ENCODE measurements around the gene REV1.
"Not testable (repeated sequence)": the region's sequence is repeated elsewhere in the genome, so short reads cannot be mapped to it uniquely, and the experiment has no call there.

REV1 gene

GRCh38 chr2:99485824-99486223, 4.0 kb downstream of the REV1 start:
- DNase-seq = no peak

DNA sequence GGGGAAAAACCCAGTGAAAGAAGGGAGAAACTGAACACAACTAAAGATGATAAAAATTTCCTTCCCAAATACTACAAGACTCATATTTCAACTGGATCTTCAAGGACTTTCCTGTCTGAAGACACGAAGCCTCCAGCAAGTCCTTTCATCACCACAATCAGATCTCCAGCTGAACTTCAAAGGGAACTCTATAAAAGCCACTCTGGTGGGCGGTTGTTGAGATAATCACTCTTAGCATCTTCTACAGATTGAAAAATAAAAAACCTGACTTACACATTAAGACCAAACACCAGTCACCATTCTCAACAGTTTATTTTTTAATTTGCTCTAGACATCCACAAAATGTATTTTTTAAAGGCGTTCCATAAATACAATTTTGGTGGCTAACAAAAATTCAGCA, 4.4 kb downstream of the REV1 start:
- no peak for DNase-seq

- no peak for DNase-seq
Observed at GRCh38 chr2:99484205-99484604, 5.6 kb downstream of the REV1 start.

DNA sequence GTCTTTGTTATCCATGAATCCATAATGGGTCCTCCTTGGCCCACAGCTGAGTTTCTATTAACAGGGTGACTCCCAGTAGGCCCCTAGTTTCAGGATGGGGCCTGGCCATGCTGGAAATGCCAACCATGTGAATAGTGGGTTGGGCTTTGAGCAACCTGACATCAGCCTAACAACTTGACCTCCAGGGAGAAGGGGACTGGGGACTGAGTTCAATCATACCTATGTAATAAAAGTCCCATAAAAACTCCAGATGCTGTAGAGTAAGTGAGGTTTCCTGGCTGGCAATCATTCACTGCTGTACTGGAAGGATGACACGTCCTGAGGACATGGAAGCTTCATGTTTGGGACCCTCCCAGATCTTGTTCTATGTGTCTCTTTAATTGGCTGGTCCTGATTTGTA, 7.9 kb downstream of the REV1 start:
- DNase-seq = no peak

DNA sequence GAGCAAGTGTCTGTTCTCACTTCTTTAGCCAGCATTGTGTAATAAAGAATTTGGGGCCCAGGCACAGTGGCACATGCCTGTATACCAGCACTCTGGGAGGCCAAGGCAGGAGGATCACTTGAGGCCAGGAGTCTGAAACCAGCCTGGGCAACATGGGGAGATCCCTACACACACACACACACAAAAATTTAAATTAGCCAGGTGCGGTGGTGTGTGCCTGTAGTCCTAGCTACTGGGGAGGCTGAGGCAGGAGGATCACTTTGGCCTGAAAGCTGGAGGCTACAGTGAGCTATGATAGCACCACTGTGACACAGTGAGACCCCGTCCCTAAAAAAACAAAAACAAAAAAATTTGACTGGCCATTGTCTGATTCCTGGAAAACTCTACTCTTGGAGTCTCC, 8.3 kb downstream of the REV1 start:
- DNase-seq = no peak

GRCh38 chr2:99480390-99480789, 9.4 kb downstream of the REV1 start:
- DNase-seq = no peak

DNA sequence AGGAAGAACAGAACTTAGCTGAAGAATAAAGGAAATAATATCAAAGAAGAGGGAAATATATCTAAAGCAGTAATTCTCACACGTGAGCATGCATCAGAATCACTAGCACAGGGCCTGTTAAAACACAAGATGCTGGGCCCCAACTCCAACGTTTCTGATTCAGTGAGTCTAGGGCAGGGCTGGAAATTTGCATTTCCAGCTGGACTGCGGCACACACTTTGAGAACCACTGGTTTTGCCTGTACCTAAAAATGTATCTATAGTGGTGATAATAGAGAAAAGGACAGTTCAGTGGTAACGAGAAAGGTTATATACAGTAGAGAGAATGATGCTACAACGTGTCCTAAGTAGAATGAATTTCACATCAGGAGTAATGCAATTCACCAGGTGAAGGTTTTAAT, 11.2 kb downstream of the REV1 start:
- DNase-seq = no peak

GRCh38 chr2:99477054-99477453, 12.8 kb downstream of the REV1 start:
- no peak for DNase-seq

GRCh38 chr2:99476629-99477028, 13.2 kb downstream of the REV1 start:
- DNase-seq = no peak

DNA sequence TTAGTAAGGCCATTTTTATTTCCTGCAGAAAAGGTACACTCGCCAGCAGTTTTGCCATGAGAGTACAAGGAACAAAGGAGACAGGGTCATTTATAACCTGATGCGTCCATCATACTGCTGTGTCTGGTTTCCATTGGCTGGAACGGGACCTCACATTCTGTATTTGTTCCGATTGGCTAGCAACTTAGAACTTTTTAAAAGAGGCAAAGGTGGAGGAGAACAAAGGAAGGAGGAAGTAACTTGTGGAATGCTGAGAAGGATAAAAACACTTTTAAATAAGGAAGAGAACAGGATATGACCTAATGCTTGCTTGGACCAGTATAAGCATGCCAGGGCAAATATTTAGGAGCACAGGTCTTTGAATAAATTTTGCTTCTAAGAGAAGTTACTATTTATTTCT, 14.7 kb downstream of the REV1 start:
- DNase-seq = not testable (repeated sequence)

GRCh38 chr2:99473518-99474083, 16.2 kb downstream of the REV1 start:
- no peak for DNase-seq

DNA sequence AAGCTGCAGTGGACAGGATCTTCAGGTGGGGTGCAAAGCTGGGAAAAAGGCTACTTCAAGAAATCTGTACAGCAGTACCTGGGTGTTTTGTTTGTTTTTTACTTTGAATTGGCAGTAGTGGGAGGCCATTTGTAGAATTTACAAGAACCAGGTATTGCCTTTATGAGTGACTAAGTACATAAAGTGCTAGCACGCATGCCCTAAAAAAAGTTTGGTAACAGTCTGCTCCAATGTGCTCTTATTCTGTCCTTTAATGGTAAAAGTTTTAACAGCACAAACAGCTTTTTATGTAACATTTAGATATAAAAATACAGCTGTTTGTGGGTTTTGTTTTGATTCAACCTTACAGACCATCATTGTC, 17.2 kb downstream of the REV1 start:
- DNase-seq = no peak

GRCh38 chr2:99471654-99472599, 17.9 kb downstream of the REV1 start:
- DNase-seq = no peak

DNA sequence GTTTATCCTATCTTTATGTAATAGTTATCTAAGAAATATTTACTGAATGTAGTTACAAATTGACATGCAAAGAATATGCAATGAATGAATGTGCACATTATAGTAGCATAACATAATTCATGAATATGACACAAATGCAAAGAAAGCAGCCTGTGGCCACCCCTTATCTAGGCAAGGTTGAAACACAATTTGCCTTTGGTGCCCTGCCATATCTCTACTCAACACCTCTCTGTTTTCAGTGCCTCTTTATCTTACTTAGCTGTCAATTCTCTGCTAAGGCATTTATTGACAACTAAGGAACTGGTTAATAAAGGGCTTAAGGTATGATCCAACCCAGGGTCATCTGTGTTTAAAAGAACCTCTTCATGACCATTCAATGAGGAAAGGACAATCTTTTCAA, 18.9 kb downstream of the REV1 start:
- DNase-seq = no peak

GRCh38 chr2:99470459-99470858, 19.4 kb downstream of the REV1 start:
- not testable (repeated sequence) for DNase-seq

- DNase-seq = no peak
Observed at GRCh38 chr2:99469394-99469793, 20.4 kb downstream of the REV1 start.

- DNase-seq = no peak
Observed at GRCh38 chr2:99468155-99468554, 21.7 kb downstream of the REV1 start.

DNA sequence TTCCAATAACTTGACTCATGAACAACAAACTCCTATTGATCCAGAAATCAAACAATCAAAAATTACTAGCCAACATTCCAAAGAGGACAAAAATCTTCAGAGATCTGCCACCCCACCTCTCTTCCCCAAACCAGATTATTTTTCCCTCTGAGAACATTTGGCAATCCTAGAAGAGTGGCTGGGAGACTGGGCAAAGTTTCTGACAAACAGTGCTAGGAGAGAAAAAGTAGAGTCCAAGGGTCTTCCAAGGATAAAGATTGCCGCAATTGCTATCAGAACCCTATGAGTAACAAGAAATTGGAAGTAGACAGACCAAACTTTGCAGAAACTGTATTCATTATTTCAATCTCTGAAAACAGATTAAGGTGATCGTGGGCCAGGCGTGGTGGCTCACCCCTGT, 22.4 kb downstream of the REV1 start:
- no peak for DNase-seq

DNA sequence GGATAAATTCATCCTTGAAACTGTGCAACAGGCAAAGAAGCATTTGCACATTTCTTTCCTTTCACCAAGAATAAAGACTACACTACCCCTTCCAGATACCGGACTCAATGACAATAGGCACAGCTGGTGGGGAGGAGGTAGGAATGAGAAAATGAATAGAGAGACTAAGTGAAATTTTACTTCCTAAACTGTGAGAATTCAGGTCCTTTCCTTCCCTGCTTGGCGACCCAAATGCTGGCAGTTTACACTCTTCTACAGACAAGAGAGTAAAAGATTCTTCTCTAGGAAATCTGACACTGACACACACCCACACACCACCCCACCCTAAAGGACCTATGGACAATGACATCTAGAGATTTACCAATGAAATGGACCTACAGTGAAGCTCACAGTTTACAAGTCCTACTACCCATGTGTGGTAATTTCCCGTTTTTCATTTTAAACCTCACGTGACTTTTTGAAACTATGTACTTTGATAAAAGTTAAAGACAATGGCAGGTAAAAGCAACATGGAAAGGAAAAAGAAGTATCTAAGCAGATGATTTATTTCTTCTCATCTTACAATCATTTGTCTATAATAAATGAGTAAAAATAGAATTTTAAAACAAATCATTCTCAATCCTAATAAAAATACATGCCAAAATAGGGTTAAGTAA, 27.9 kb downstream of the REV1 start:
- no peak for DNase-seq

DNA sequence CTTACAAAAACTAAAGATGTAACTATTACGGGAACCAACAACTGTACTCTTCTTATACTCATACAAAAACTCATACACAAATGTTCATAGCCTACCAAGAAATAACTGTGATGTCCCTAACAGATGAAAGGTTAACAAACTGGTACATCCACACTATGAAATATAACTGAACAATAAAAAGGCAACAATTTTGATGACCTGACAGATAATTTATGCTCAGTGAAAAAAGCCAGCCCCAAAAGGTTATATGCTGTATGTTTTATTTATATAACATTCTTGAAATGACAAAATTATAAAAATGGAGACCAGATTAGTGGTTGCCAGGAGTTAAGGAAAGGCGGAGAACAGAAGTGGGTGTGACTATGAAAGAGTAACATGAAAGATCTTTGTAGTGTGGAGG, 31.3 kb downstream of the REV1 start:
- no peak for DNase-seq

- DNase-seq = no peak
Observed at GRCh38 chr2:99451686-99452085, 38.1 kb downstream of the REV1 start.

DNA sequence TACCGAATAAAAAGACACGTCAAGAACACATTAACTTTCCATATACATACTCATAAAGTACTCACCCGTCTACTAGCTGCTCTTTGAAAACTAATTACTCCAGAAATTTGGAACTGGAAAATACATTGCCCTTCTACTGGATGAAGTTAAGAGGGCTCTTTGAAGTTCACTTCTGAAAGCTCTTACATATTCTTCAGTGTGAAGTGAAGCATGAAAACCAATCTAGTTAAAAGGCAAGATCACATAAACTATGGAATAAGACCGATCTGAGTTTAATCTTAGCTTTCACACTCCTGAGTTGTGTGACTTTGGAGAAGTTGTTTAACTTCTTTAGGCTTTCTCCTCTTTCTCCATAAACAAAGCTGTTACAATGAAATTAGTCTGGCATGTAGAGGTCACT, 38.5 kb downstream of the REV1 start:
- no peak for DNase-seq

DNA sequence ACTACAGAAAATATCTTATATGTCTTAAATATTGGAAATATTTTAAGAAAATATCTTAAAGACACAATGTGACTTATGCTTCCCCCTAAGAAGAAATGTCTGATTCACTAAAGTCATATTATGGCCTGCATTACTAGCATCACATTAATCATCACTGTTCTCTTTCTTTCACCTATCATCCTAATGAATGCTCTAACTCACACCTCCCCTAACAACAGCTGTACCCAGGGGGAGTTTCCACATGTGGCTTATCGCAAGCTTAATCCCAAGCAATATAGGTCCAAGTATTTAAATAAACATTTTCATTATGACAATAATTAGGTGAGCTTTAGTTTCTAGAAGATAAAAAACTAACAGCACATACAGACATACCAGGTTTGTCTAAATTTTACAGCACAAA, 39.6 kb downstream of the REV1 start:
- DNase-seq = no peak

GRCh38 chr2:99448556-99448955, 41.3 kb downstream of the REV1 start:
- DNase-seq = no peak
